Fibroblast of skin of back (primary cell): ENCODE data around the gene ACO2.

Experiments
- DNase-seq: peaks from one replicate; pipeline ENCODE4 v3.0.0-alpha.2; 2013

Gene ACO2

GRCh38 chr22:41573677-41574076 lies 104.8 kb downstream of the ACO2 start:
- DNase-seq: no peak

GRCh38 chr22:41574847-41575381 lies 106.0 kb downstream of the ACO2 start:
- DNase-seq: no peak

GRCh38 chr22:41575533-41575932 lies 106.6 kb downstream of the ACO2 start:
- no peak for DNase-seq

GRCh38 chr22:41576877-41577276 lies 108.0 kb downstream of the ACO2 start:
- peak; percentile 60 for DNase-seq

GRCh38 chr22:41578114-41578513 lies 109.2 kb downstream of the ACO2 start:
- DNase-seq: no peak
